SK-N-SH treated with all-trans-retinoic acid at 6 μM for 48 hours (cell line): ENCODE measurements around the gene CFAP157.

Source experiments
- ATAC-seq: fragments of 200-7000 bp; cut with Tn5 transposase; 3 replicates; pipeline ENCODE4 v1.9.1; 2020; ENCODE audit warnings: mild to moderate bottlenecking, moderate library complexity
- ARNTL ChIP-seq: fragments of 450-650 bp; formaldehyde crosslinking; IDR thresholded peaks from 2 replicates; pipeline ENCODE4 v1.5.0; 2020; ENCODE audit warnings: low read depth, mild to moderate bottlenecking, moderate library complexity, borderline replicate concordance
- BACH2 ChIP-seq: fragments of 250-450 bp; sonication (Bioruptor Pico); IDR thresholded peaks from 2 replicates; pipeline ENCODE4 v1.9.0; 2021; ENCODE audit warnings: mild to moderate bottlenecking, borderline replicate concordance
- CREB5 ChIP-seq: fragments of 250-450 bp; sonication (Bioruptor Pico); IDR thresholded peaks from 2 replicates; pipeline ENCODE4 v1.5.1; 2020; ENCODE audit warnings: low read depth, mild to moderate bottlenecking, moderate library complexity
- CSDC2 ChIP-seq: fragments of 250-450 bp; sonication (Bioruptor Pico); IDR thresholded peaks from 2 replicates; pipeline ENCODE4 v1.5.0; 2020; ENCODE audit warnings: mild to moderate bottlenecking, moderate library complexity
- CSRNP3 ChIP-seq: fragments of 250-450 bp; sonication (Bioruptor Pico); IDR thresholded peaks from 2 replicates; pipeline ENCODE4 v1.5.1; 2021; ENCODE audit warnings: mild to moderate bottlenecking, moderate library complexity
- ESRRG ChIP-seq: fragments of 250-450 bp; sonication (Bioruptor Pico); IDR thresholded peaks from 2 replicates; pipeline ENCODE4 v1.6.1; 2021; ENCODE audit warnings: mild to moderate bottlenecking
- GLIS3 ChIP-seq: fragments of 250-450 bp; sonication (Bioruptor Pico); IDR thresholded peaks from 2 replicates; pipeline ENCODE4 v1.5.0; 2020; ENCODE audit warnings: mild to moderate bottlenecking, moderate library complexity
- ISL1 ChIP-seq: fragments of 250-450 bp; sonication (Bioruptor Pico); IDR thresholded peaks from 2 replicates; pipeline ENCODE4 v2.1.2; 2022; ENCODE audit warnings: mild to moderate bottlenecking, moderate library complexity
- PPARA ChIP-seq: fragments of 250-450 bp; sonication (Bioruptor Pico); IDR thresholded peaks from 2 replicates; pipeline ENCODE4 v1.5.0; 2020; ENCODE audit warnings: mild to moderate bottlenecking, borderline replicate concordance
- RARB ChIP-seq: fragments of 250-450 bp; sonication (Bioruptor Pico); IDR thresholded peaks from 2 replicates; pipeline ENCODE4 v1.8.0; 2021; ENCODE audit warnings: mild to moderate bottlenecking, moderate library complexity
- SNAI2 ChIP-seq: fragments of 250-450 bp; sonication (Bioruptor Pico); IDR thresholded peaks from 2 replicates; pipeline ENCODE4 v1.5.0; 2020; ENCODE audit warnings: mild to moderate bottlenecking, moderate library complexity
- TCF4 ChIP-seq: fragments of 250-450 bp; sonication (Bioruptor Pico); IDR thresholded peaks from 2 replicates; pipeline ENCODE4 v1.8.0; 2021; ENCODE audit warnings: mild to moderate bottlenecking, moderate library complexity, borderline replicate concordance
- TOX ChIP-seq: fragments of 250-450 bp; sonication (Bioruptor Pico); IDR thresholded peaks from 2 replicates; pipeline ENCODE4 v1.8.0; 2021; ENCODE audit warnings: mild to moderate bottlenecking, moderate library complexity, borderline replicate concordance
- ZC3H10 ChIP-seq: fragments of 250-450 bp; sonication (Bioruptor Pico); IDR thresholded peaks from 2 replicates; pipeline ENCODE4 v1.5.1; 2021; ENCODE audit warnings: mild to moderate bottlenecking, moderate library complexity
- ZFP3 ChIP-seq: fragments of 250-450 bp; sonication (Bioruptor Pico); IDR thresholded peaks from 2 replicates; pipeline ENCODE4 v1.5.0; 2020; ENCODE audit warnings: mild to moderate bottlenecking, moderate library complexity
- ZNF70 ChIP-seq: fragments of 450-650 bp; formaldehyde crosslinking; IDR thresholded peaks from 2 replicates; pipeline ENCODE4 v1.5.0; 2020; ENCODE audit warnings: mild to moderate bottlenecking, moderate library complexity
- TF ChIP-seq, protein P1 (sequence below): fragments of 250-450 bp; sonication (Bioruptor Pico); IDR thresholded peaks from 2 replicates; pipeline ENCODE4 v1.8.0; 2020; ENCODE audit warnings: mild to moderate bottlenecking, moderate library complexity, borderline replicate concordance
- TF ChIP-seq, protein P2 (sequence below): fragments of 250-450 bp; sonication (Bioruptor Pico); IDR thresholded peaks from 2 replicates; pipeline ENCODE4 v1.5.0; 2020; ENCODE audit warnings: mild to moderate bottlenecking, moderate library complexity
- TF ChIP-seq, protein P3 (sequence below): fragments of 250-450 bp; sonication (Bioruptor Pico); IDR thresholded peaks from 2 replicates; pipeline ENCODE4 v1.8.0; 2021; ENCODE audit warnings: low read depth, mild to moderate bottlenecking, moderate library complexity, borderline replicate concordance

CFAP157 gene

DNA sequence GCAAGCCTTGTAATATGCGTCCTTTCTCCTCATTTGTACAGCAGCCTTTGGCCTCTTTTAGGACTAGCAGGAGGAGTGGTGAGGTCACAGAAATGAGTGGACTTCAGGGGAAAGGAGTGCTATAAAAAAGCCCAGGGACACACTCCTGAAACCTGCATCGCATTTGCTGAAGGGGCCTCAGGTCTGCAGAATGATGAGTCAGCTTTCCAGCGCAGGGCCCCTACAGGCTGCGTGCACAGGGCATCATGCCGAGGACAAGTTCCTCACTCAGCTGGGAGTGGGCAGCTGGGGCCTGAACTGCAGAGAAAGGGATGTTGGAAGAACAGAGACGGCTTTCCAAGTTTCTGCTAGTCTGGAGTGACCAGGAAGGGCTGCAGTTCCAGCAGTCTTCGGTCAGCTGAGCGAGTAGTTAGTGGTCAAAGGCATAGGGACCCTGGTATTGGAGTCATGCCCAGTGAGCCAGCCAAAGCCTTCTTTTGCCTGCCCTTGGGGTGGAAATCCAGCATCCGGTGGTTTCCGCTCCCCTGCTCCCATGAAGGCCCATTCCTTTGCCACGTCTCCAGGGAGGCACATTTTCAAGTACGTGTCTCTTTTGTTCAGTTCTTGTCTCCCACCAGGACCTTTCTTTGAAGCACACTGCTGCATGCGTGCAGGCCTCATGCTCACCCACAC, 17.3 kb upstream of the CFAP157 start (continued):
- TF ChIP-seq CSRNP3 (CRISPR knock-in tag), result no peak
- TF ChIP-seq, all 23 proteins: peak for 0

DNA sequence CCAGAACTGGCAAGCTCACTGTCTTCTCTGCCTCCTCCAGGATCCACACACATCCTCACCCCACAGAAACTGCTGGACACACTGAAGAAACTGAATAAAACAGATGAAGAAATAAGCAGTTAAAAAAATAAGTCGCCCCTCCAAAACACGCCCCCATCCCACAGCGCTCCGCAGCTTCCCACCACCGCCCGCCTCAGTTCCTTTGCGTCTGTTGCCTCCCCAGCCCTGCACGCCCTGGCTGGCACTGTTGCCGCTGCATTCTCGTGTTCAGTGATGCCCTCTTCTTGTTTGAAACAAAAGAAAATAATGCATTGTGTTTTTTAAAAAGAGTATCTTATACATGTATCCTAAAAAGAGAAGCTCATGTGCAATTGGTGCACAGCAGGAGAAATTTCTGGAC, 16.1 kb upstream of the CFAP157 start:
- TF ChIP-seq CREB5 (CRISPR knock-in tag) (no peak), RARB (CRISPR knock-in tag) (no peak), ZC3H10 (no peak), TOX (CRISPR knock-in tag) (no peak), GLIS3 (CRISPR knock-in tag) (no peak), TCF4 (CRISPR knock-in tag) (no peak), SNAI2 (CRISPR knock-in tag) (no peak), ZFP3 (CRISPR knock-in tag) (no peak), CSDC2 (CRISPR knock-in tag) (no peak), ARNTL (no peak), CSRNP3 (CRISPR knock-in tag) (no peak), ESRRG (CRISPR knock-in tag) (no peak), PPARA (CRISPR knock-in tag) (no peak), ISL1 (no peak)
- TF ChIP-seq, protein P1, sequence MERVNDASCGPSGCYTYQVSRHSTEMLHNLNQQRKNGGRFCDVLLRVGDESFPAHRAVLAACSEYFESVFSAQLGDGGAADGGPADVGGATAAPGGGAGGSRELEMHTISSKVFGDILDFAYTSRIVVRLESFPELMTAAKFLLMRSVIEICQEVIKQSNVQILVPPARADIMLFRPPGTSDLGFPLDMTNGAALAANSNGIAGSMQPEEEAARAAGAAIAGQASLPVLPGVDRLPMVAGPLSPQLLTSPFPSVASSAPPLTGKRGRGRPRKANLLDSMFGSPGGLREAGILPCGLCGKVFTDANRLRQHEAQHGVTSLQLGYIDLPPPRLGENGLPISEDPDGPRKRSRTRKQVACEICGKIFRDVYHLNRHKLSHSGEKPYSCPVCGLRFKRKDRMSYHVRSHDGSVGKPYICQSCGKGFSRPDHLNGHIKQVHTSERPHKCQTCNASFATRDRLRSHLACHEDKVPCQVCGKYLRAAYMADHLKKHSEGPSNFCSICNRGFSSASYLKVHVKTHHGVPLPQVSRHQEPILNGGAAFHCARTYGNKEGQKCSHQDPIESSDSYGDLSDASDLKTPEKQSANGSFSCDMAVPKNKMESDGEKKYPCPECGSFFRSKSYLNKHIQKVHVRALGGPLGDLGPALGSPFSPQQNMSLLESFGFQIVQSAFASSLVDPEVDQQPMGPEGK (CRISPR knock-in tag), result no peak
- TF ChIP-seq, protein P2, sequence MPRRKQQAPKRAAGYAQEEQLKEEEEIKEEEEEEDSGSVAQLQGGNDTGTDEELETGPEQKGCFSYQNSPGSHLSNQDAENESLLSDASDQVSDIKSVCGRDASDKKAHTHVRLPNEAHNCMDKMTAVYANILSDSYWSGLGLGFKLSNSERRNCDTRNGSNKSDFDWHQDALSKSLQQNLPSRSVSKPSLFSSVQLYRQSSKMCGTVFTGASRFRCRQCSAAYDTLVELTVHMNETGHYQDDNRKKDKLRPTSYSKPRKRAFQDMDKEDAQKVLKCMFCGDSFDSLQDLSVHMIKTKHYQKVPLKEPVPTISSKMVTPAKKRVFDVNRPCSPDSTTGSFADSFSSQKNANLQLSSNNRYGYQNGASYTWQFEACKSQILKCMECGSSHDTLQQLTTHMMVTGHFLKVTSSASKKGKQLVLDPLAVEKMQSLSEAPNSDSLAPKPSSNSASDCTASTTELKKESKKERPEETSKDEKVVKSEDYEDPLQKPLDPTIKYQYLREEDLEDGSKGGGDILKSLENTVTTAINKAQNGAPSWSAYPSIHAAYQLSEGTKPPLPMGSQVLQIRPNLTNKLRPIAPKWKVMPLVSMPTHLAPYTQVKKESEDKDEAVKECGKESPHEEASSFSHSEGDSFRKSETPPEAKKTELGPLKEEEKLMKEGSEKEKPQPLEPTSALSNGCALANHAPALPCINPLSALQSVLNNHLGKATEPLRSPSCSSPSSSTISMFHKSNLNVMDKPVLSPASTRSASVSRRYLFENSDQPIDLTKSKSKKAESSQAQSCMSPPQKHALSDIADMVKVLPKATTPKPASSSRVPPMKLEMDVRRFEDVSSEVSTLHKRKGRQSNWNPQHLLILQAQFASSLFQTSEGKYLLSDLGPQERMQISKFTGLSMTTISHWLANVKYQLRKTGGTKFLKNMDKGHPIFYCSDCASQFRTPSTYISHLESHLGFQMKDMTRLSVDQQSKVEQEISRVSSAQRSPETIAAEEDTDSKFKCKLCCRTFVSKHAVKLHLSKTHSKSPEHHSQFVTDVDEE (CRISPR knock-in tag), result no peak
- TF ChIP-seq, protein P3, sequence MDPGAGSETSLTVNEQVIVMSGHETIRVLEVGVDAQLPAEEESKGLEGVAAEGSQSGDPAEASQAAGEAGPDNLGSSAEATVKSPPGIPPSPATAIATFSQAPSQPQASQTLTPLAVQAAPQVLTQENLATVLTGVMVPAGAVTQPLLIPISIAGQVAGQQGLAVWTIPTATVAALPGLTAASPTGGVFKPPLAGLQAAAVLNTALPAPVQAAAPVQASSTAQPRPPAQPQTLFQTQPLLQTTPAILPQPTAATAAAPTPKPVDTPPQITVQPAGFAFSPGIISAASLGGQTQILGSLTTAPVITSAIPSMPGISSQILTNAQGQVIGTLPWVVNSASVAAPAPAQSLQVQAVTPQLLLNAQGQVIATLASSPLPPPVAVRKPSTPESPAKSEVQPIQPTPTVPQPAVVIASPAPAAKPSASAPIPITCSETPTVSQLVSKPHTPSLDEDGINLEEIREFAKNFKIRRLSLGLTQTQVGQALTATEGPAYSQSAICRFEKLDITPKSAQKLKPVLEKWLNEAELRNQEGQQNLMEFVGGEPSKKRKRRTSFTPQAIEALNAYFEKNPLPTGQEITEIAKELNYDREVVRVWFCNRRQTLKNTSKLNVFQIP (CRISPR knock-in tag), result no peak
- ATAC-seq, result no peak

DNA sequence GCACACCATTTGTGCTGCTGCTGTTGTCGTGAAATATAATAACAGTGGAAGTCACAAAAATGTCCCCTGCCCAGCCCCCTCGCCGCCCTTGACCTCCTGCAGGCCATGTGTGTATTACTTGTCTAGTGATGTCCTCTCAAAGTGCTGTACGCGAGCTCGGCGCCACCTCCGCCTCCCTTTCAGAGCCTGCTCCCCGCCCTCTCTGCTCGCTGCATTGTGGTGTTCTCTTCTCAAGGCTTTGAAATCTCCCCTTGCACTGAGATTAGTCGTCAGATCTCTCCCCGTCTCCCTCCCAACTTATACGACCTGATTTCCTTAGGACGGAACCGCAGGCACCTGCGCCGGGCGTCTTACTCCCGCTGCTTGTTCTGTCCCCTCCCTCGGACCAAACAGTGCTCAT, 14.7 kb upstream of the CFAP157 start:
- ATAC-seq, result no peak
- TF ChIP-seq BACH2 (CRISPR knock-in tag), result no peak
- TF ChIP-seq, protein P3 (CRISPR knock-in tag), result no peak
- no peak for TF ChIP-seq ZNF70 (CRISPR knock-in tag)
- no peak for TF ChIP-seq ZC3H10
